GM12872 (cell line): ENCODE results near the gene TEX36.

Experiments used
- CTCF ChIP-seq: IDR thresholded peaks from 3 replicates; pipeline ENCODE4 v1.5.1; 2011; ENCODE audit warnings: low read depth, mild to moderate bottlenecking, low read length, moderate library complexity; ENCODE audit not compliant: insufficient read depth

The TEX36 gene

GRCh38 chr10:125687507-125688185 is 4.7 kb upstream of the TEX36 start:
- TF ChIP-seq CTCF, result no peak

- TF ChIP-seq CTCF, result no peak
These were observed 1.6 kb upstream of the TEX36 start for GRCh38 chr10:125684581-125684980.

- TF ChIP-seq CTCF, result no peak
These were observed 858 bp upstream of the TEX36 start for GRCh38 chr10:125683821-125684220.

GRCh38 chr10:125679436-125679835 is 3.5 kb downstream of the TEX36 start:
- TF ChIP-seq CTCF, result no peak

- no peak for TF ChIP-seq CTCF
These were observed 10.1 kb downstream of the TEX36 start for GRCh38 chr10:125672884-125673283.

- no peak for TF ChIP-seq CTCF
These were observed 20.4 kb downstream of the TEX36 start for GRCh38 chr10:125662584-125662983.

- no peak for TF ChIP-seq CTCF
These were observed 20.9 kb downstream of the TEX36 start for GRCh38 chr10:125661941-125662515.
